ENCODE data around the gene ZNF708. TPM values are rescaled to one million over a fixed set of nuclear protein-coding genes. Genes with fewer than 3 reads are reported as not detected.
"Not testable (repeated sequence)": the region's sequence is repeated elsewhere in the genome, so short reads cannot be mapped to it uniquely, and the experiment has no call there.

ZNF708 gene
- total RNA-seq, 3 donors from 2014 or later (not counting 1 experiment from before 2014, with no cell fraction given): 21.2 to 24.4 (median 24.4) TPM

- WGBS (ENCODE audit: insufficient coverage): 100% methylated on average over 2 of the region's 2 CpGs
- Histone ChIP-seq H3K4me3 (ENCODE audit: low read length) (no peak overlapping the region), H3K27ac (ENCODE audit: low read length) (no peak overlapping the region), H3K27me3 (ENCODE audit: control insufficient read depth, insufficient read depth, low read length) (no peaks in the 10 kb centered on the region), H3K9me3 (ENCODE audit: control insufficient read depth, insufficient read depth, low read length) (no peaks in the 10 kb centered on the region), H3K36me3 (ENCODE audit: control insufficient read depth, insufficient read depth, low read length) (peaks cover 14% of the 10 kb centered on the region), H3K4me1 (ENCODE audit: control insufficient read depth, insufficient read depth, low read length) (no peaks in the 10 kb centered on the region)
- H3K27ac Mint-ChIP-seq: peak overlapping the region; percentile 2 to 80
- no peak for TF ChIP-seq CTCF (IDR thresholded peaks at IDR 0.05)
- ATAC-seq (no peak), DNase-seq (no peak)
- no peaks in the 10 kb centered on the region for H3K27me3 Mint-ChIP-seq (ENCODE audit: low read depth in 2 of 2)
- intact Hi-C loops (cut with micrococcal nuclease): no loop called here
- peaks cover 23 to 38% of the 10 kb centered on the region in 2 donors for H3K4me1 Mint-ChIP-seq
- H3K4me3 Mint-ChIP-seq: no peak overlapping the region
- H3K36me3 Mint-ChIP-seq: no peaks in the 10 kb centered on the region
- H3K9me3 Mint-ChIP-seq: no peaks in the 10 kb centered on the region
These were observed 20.4 kb downstream of the ZNF708 start for GRCh38 chr19:21308773-21309172.

- H3K9me3 Mint-ChIP-seq; H3K4me3 Mint-ChIP-seq; intact Hi-C loops (cut with micrococcal nuclease); H3K27ac Mint-ChIP-seq; ATAC-seq; H3K4me3 ChIP-seq (ENCODE audit: low read length); H3K4me1 ChIP-seq (ENCODE audit: control insufficient read depth, insufficient read depth, low read length); H3K9me3 ChIP-seq (ENCODE audit: control insufficient read depth, insufficient read depth, low read length); H3K36me3 Mint-ChIP-seq; DNase-seq; H3K27me3 ChIP-seq (ENCODE audit: control insufficient read depth, insufficient read depth, low read length); H3K27ac ChIP-seq (ENCODE audit: low read length); H3K27me3 Mint-ChIP-seq (ENCODE audit: low read depth in 2 of 2): not testable (repeated sequence)
- peaks cover 12 to 24% of the 10 kb centered on the region in 2 donors for H3K4me1 Mint-ChIP-seq
- H3K36me3 ChIP-seq (ENCODE audit: control insufficient read depth, insufficient read depth, low read length): peaks cover 19% of the 10 kb centered on the region
- WGBS (ENCODE audit: insufficient coverage): 92% methylated on average over 3 of the region's 3 CpGs
These were observed 22.2 kb downstream of the ZNF708 start for GRCh38 chr19:21306881-21307479.

GRCh38 chr19:21293768-21294167, 35.4 kb downstream of the ZNF708 start:
- peaks cover 40% of the 10 kb centered on the region for H3K36me3 ChIP-seq (ENCODE audit: control insufficient read depth, insufficient read depth, low read length)
- H3K4me3 ChIP-seq (ENCODE audit: low read length); H3K27ac ChIP-seq (ENCODE audit: low read length); H3K4me3 Mint-ChIP-seq; H3K27me3 ChIP-seq (ENCODE audit: control insufficient read depth, insufficient read depth, low read length); H3K27ac Mint-ChIP-seq; intact Hi-C loops (cut with micrococcal nuclease); H3K4me1 ChIP-seq (ENCODE audit: control insufficient read depth, insufficient read depth, low read length); DNase-seq; ATAC-seq; H3K4me1 Mint-ChIP-seq; H3K27me3 Mint-ChIP-seq (ENCODE audit: low read depth in 2 of 2): not testable (repeated sequence)
- no CpG with 5 or more reads among the region's 1 CpG for WGBS (ENCODE audit: insufficient coverage)
- Mint-ChIP-seq H3K36me3 (peaks cover 58% of the 10 kb centered on the region), H3K9me3 (peaks cover 7 to 32% of the 10 kb centered on the region in 2 donors)
- H3K9me3 ChIP-seq (ENCODE audit: control insufficient read depth, insufficient read depth, low read length): peaks cover 35% of the 10 kb centered on the region

- no peak overlapping the region for H3K4me3 ChIP-seq (ENCODE audit: low read length)
- Mint-ChIP-seq H3K27me3 (ENCODE audit: low read depth in 2 of 2) (no peaks in the 10 kb centered on the region), H3K36me3 (peaks cover 13% of the 10 kb centered on the region), H3K4me3 (no peak overlapping the region), H3K4me1 (no peaks in the 10 kb centered on the region), H3K9me3 (peaks cover 5 to 21% of the 10 kb centered on the region in 2 donors), H3K27ac (no peak overlapping the region)
- H3K27ac ChIP-seq (ENCODE audit: low read length): no peak overlapping the region
- intact Hi-C loops (cut with micrococcal nuclease): no loop called here
- H3K36me3 ChIP-seq (ENCODE audit: control insufficient read depth, insufficient read depth, low read length): no peaks in the 10 kb centered on the region
- no peak for TF ChIP-seq CTCF (IDR thresholded peaks at IDR 0.05)
- peaks cover 8% of the 10 kb centered on the region for H3K9me3 ChIP-seq (ENCODE audit: control insufficient read depth, insufficient read depth, low read length)
- WGBS (ENCODE audit: insufficient coverage): 93% methylated on average over 2 of the region's 2 CpGs
- H3K27me3 ChIP-seq (ENCODE audit: control insufficient read depth, insufficient read depth, low read length): no peaks in the 10 kb centered on the region
- no peak for DNase-seq
- no peak for ATAC-seq
- H3K4me1 ChIP-seq (ENCODE audit: control insufficient read depth, insufficient read depth, low read length): no peaks in the 10 kb centered on the region
These were observed 59.4 kb downstream of the ZNF708 start for GRCh38 chr19:21269813-21270212.
